GM13977 (cell line): ENCODE measurements around the gene PANX2.

ENCODE experiments used
- DNase-seq: peaks from one replicate; pipeline ENCODE4 v3.0.0; 2012; ENCODE audit warnings: low spot score
- CTCF ChIP-seq: IDR thresholded peaks from 2 replicates; pipeline ENCODE4 v1.5.1; 2012; ENCODE audit warnings: mild to moderate bottlenecking, control low read depth; ENCODE audit not compliant: insufficient read depth; ENCODE audit errors: extremely low read depth, missing control alignments
- in situ Hi-C: fragments of 300-500 bp; cut with MboI; formaldehyde crosslinking; loops from one replicate; pipeline ENCODE4 v1.12.0; 2022; ENCODE audit warnings: low sequenced_read_pairs, low pct_unique_long_range_greater_than_20kb, mixed read lengths, inconsistent platforms; ENCODE audit not compliant: unreplicated experiment

The PANX2 gene

DNA sequence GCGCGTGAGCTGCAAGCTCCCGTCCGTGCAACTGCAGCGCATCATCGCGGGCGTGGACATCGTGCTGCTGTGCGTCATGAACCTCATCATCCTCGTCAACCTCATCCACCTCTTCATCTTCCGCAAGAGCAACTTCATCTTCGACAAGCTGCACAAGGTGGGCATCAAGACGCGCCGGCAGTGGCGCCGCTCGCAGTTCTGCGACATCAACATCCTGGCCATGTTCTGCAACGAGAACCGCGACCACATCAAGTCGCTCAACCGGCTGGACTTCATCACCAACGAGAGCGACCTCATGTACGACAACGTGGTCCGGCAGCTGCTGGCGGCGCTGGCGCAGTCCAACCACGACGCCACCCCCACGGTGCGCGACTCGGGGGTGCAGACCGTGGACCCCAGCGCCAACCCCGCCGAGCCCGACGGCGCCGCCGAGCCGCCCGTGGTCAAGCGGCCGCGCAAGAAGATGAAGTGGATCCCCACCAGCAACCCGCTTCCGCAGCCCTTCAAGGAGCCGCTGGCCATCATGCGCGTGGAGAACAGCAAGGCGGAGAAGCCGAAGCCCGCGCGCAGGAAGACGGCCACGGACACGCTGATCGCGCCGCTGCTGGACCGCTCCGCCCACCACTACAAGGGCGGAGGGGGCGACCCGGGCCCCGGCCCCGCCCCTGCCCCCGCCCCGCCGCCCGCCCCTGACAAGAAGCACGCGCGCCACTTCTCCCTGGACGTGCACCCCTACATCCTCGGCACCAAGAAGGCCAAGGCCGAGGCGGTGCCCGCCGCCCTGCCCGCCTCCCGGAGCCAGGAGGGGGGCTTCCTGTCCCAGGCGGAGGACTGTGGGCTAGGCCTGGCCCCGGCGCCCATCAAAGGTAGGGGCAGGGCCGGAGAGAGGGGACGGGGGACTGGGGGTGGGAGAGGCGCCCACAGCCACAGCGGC is 7.3 kb downstream of the PANX2 start:
- no peak for TF ChIP-seq CTCF
- no peak for DNase-seq
- in situ Hi-C loops, result no loop called here

- TF ChIP-seq CTCF, result no peak
- DNase-seq, result no peak
- in situ Hi-C loops, result no loop called here
Observed at GRCh38 chr22:50178471-50178864, 7.9 kb downstream of the PANX2 start.

DNA sequence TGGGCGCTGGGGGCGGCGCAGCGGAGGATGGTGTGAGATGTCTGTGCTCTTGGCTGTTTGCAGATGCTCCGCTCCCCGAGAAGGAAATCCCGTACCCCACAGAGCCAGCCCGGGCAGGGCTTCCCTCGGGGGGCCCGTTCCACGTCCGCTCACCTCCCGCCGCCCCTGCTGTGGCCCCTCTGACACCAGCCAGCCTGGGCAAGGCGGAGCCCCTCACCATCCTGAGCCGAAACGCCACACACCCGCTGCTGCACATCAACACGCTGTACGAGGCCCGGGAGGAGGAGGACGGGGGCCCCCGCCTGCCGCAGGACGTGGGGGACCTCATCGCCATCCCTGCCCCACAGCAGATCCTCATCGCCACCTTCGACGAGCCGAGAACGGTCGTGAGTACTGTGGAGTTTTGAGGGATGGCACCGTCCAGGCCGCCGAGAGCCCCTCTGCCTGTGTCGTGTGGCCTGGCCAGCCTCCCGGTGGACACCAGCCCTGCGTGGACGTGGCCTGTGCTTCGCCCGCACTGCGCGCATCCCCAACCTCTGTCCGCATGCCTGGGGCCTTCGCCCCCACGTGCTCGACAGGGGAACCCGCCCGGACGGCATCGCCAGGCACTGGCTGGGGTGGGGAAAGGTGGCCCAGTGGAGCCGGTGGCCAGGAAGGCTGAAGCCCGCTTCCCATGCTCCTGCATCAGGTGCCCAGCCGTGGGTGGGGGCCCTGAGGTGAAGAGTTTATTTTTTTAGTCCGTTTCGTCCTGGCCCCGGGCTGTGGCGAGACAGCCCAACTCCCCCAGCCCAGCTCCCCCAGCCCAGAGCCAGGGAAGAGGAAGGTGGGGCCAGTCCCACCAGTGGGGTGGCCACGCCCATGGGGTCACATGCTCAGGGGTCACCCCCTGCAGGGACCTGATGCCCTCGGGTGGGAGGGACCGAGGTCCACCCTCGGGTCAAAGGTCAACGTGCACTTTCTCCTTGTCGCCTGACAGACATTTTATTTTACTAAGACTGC is 8.6 kb downstream of the PANX2 start:
- DNase-seq, result no peak
- no peak for TF ChIP-seq CTCF
- in situ Hi-C loops, result no loop called here

DNA sequence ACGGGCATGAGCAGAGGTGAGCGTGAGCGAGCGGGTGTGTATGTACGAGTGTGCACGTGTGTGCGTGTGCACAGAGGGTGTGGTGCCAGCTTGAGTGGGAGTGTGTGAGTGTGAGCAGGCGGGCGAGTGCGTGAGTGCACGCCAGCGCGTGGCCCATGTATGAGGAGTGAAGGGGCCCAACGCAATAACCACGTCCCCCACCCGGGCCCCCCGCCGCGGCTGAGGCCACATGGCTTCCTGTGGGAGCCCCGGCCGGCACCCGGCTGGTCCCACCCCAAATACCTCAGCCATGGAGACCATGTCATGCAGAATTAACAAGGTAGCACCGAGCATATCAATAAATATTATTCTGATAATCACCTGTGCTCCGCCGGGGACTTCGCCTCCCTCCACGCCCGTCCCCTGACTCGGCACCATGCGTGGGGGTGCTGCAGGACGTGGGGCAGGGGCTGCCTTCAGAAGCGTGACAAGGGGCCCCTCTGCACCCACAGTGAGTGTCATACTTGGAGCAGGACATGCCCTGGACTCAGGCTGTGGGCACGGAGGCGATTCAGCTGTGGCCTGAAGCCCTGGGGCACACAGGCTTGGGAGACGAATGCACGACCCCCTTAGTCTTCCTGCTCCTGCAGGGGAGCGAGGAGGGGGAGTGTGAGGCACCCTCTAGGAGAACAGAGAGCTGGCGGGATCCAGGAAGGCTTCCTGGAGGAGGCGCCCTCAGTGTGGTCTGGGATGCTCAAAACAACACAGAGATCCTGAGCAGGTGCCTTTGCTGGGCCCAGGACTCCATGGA is 9.6 kb downstream of the PANX2 start:
- TF ChIP-seq CTCF, result no peak
- in situ Hi-C loops, result no loop called here
- DNase-seq, result no peak

DNA sequence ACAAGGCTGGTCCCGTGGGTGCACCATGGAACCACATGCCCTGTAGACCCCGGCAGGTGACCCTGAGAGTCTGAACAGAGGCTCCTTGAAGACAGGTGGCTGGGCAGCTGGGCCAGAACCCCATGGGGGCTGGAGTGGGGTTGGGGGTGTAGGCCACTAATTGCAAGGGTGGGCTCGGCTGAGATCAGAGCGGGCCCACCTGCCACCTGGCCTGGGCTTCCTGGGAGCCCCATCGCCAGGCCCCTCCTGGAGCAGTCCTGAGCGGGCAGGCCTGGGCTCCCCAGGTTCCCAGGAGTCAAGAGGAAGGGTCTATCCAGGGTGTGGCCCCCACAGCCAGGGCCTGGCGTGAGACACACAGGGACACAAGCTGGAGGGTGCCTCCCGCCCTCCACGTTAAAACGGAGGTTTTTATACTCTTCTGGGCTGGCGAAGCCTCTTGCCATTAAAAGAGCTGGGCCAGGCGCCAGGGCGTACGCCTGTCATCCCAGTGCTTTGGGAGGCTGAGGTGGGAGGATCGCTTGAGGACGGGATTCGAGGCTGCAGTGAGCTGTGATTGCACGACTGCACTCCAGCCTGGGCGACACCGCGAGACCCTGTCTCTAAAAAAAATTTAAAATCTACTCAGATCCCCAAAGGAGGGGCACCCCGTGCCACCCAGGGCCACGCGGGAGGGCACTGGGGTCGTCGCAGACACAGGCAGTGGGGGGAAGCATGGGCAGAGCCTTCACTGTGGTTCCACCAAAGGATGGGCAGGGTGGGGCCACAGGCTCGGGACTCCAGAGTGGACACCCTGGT is 10.4 kb downstream of the PANX2 start:
- in situ Hi-C loops, result no loop called here
- no peak for DNase-seq
- no peak for TF ChIP-seq CTCF
